ENCODE measurements around the gene DESI2.
"Not testable (repeated sequence)": the region's sequence is repeated elsewhere in the genome, so short reads cannot be mapped to it uniquely, and the experiment has no call there.

The DESI2 gene

GRCh38 chr1:244709076-244709475 is 56.1 kb downstream of the DESI2 start:
- DNase-seq, result no peak

GRCh38 chr1:244709476-244710368 is 56.8 kb downstream of the DESI2 start:
- no peak for DNase-seq

- no peak for DNase-seq
Measured at GRCh38 chr1:244710474-244711062, 57.6 kb downstream of the DESI2 start.

- peak; percentile 14 to 34 for DNase-seq
Measured at GRCh38 chr1:244712669-244713068, 59.7 kb downstream of the DESI2 start.

GRCh38 chr1:244713332-244713731 is 60.4 kb downstream of the DESI2 start:
- DNase-seq, result no peak

- no peak for DNase-seq
Measured at GRCh38 chr1:244727871-244728474, 75.0 kb downstream of the DESI2 start.

- peak; percentile 15 to 31 for DNase-seq
Measured at GRCh38 chr1:244730153-244730933, 77.4 kb downstream of the DESI2 start.

- DNase-seq, result no peak
Measured at GRCh38 chr1:244730934-244731434, 78.1 kb downstream of the DESI2 start.

GRCh38 chr1:244731651-244732050 is 78.7 kb downstream of the DESI2 start:
- DNase-seq, result no peak

GRCh38 chr1:244732851-244733450 is 80.0 kb downstream of the DESI2 start:
- no peak for DNase-seq

GRCh38 chr1:244735404-244735803 is 82.5 kb downstream of the DESI2 start:
- no peak for DNase-seq

- DNase-seq, result no peak
Measured at GRCh38 chr1:244735876-244736561, 83.1 kb downstream of the DESI2 start.

GRCh38 chr1:244739140-244739539 is 86.2 kb downstream of the DESI2 start:
- DNase-seq, result not testable (repeated sequence)

GRCh38 chr1:244740027-244740617 is 87.2 kb downstream of the DESI2 start:
- DNase-seq, result not testable (repeated sequence)

GRCh38 chr1:244741692-244742091 is 88.8 kb downstream of the DESI2 start:
- DNase-seq, result no peak

GRCh38 chr1:244749230-244750016 is 96.5 kb downstream of the DESI2 start:
- DNase-seq, result no peak

- DNase-seq, result no peak
Measured at GRCh38 chr1:244751271-244751895, 98.5 kb downstream of the DESI2 start.

- no peak for DNase-seq
Measured at GRCh38 chr1:244755673-244756072, 102.7 kb downstream of the DESI2 start.

GRCh38 chr1:244757091-244757939 is 104.4 kb downstream of the DESI2 start:
- no peak for DNase-seq
